GM23338 (cell line): ENCODE data around the gene AGAP1. TPM values are rescaled to one million over a fixed set of nuclear protein-coding genes. Genes with fewer than 3 reads are reported as not detected.

Experiments used
- ATAC-seq: fragments of 200-7000 bp; cut with Tn5 transposase; 3 replicates; pipeline ENCODE4 v1.9.1; 2020
- DNase-seq: peaks from one replicate; pipeline ENCODE4 v3.0.0-alpha.2; 2015; ENCODE audit warnings: low spot score
- H2AFZ ChIP-seq: fragments of 200-600 bp; sonication (generic); 2 replicates; pipeline ENCODE4 v1.8.0; 2016; ENCODE audit warnings: antibody characterized with exemption, mild to moderate bottlenecking, moderate library complexity
- H3F3A ChIP-seq: fragments of 200-600 bp; sonication (generic); replicated peaks from 2 replicates; pipeline ENCODE4 v1.8.0; 2017; ENCODE audit warnings: antibody characterized with exemption, mixed run types, low read depth
- H3K27ac ChIP-seq: fragments of 200-600 bp; sonication (generic); 2 replicates; pipeline ENCODE4 v1.6.1; 2016; ENCODE audit warnings: low read depth
- H3K27me3 ChIP-seq: fragments of 200-600 bp; sonication (generic); 2 replicates; pipeline ENCODE4 v1.8.0; 2016; ENCODE audit warnings: mild to moderate bottlenecking, mixed run types, moderate library complexity; ENCODE audit not compliant: insufficient read depth
- H3K36me3 ChIP-seq: fragments of 200-600 bp; sonication (generic); 2 replicates; pipeline ENCODE4 v1.8.0; 2016; ENCODE audit warnings: mild to moderate bottlenecking; ENCODE audit not compliant: insufficient read depth
- H3K4me1 ChIP-seq: fragments of 200-600 bp; sonication (generic); 2 replicates; pipeline ENCODE4 v1.8.0; 2016; ENCODE audit warnings: mild to moderate bottlenecking, moderate library complexity; ENCODE audit not compliant: insufficient read depth
- H3K4me2 ChIP-seq: fragments of 200-600 bp; sonication (generic); 2 replicates; pipeline ENCODE4 v1.7.1; 2017; ENCODE audit warnings: mixed run types
- H3K4me3 ChIP-seq: fragments of 200-600 bp; sonication (generic); 2 replicates; pipeline ENCODE4 v1.6.1; 2016; ENCODE audit warnings: mixed run types
- H3K79me2 ChIP-seq: fragments of 200-600 bp; sonication (generic); replicated peaks from 2 replicates; pipeline ENCODE4 v1.8.0; 2017; ENCODE audit warnings: mild to moderate bottlenecking; ENCODE audit not compliant: insufficient read depth
- H3K9me2 ChIP-seq: fragments of 200-600 bp; sonication (generic); 2 replicates; pipeline ENCODE4 v1.8.0; 2017; ENCODE audit not compliant: insufficient read depth
- H4K20me1 ChIP-seq: fragments of 200-600 bp; sonication (generic); replicated peaks from 2 replicates; pipeline ENCODE4 v1.8.0; 2017; ENCODE audit warnings: mild to moderate bottlenecking; ENCODE audit not compliant: insufficient read depth
- H3K27ac Mint-ChIP-seq: 2 replicates; pipeline ENCODE4 v1.8.0; 2020; ENCODE audit warnings: inconsistent platforms, mild to moderate bottlenecking, moderate library complexity, mixed read lengths
- H3K27me3 Mint-ChIP-seq: 3 replicates; pipeline ENCODE4 v1.8.0; 2022; ENCODE audit warnings: low read depth, mild to moderate bottlenecking, moderate library complexity, mixed read lengths, inconsistent platforms; ENCODE audit not compliant: insufficient read depth, poor library complexity
- H3K36me3 Mint-ChIP-seq: 3 replicates; pipeline ENCODE4 v1.8.0; 2021; ENCODE audit warnings: low read depth, mild to moderate bottlenecking, inconsistent platforms, moderate library complexity, mixed read lengths
- H3K4me1 Mint-ChIP-seq: 3 replicates; pipeline ENCODE4 v1.8.0; 2020; ENCODE audit warnings: mild to moderate bottlenecking, inconsistent platforms, mixed read lengths
- H3K4me3 Mint-ChIP-seq: 3 replicates; pipeline ENCODE4 v1.8.0; 2021; ENCODE audit warnings: moderate library complexity, mild to moderate bottlenecking, inconsistent platforms, mixed read lengths
- H3K9me3 Mint-ChIP-seq: 3 replicates; pipeline ENCODE4 v1.8.0; 2020; ENCODE audit warnings: moderate library complexity, mild to moderate bottlenecking, inconsistent platforms, mixed read lengths
- JUNB ChIP-seq: IDR thresholded peaks from one replicate; pipeline ENCODE4 v1.6.1; 2016; ENCODE audit warnings: antibody characterized with exemption; ENCODE audit not compliant: unreplicated experiment
- NANOG ChIP-seq: IDR thresholded peaks from 2 replicates; pipeline ENCODE4 v1.6.1; 2016; ENCODE audit warnings: antibody characterized with exemption, borderline replicate concordance
- ZNF114 ChIP-seq: fragments of 250-450 bp; sonication (Bioruptor Pico); IDR thresholded peaks from 2 replicates; pipeline ENCODE4 v1.5.0; 2020; ENCODE audit warnings: mild to moderate bottlenecking, moderate library complexity
- polyA plus RNA-seq: library from polyadenylated mRNA; unstranded; fragments of >200 nt; fragmentation: Nextera tagmentation; extraction: Ambion mirVana; gene quantifications from 2 replicates; pipeline ENCODE4 v1.2.1, GENCODE V29; 2016
- total RNA-seq: library from RNA; depleted of rRNA; stranded (reverse); fragments of >200 nt; shearing (Covaris generic); gene quantifications from 2 replicates; pipeline ENCODE4 v1.2.3, GENCODE V29; 2014
- TF ChIP-seq, protein P1 (sequence below): IDR thresholded peaks from one replicate; pipeline ENCODE4 v1.6.1; 2018; ENCODE audit warnings: antibody characterized with exemption; ENCODE audit not compliant: unreplicated experiment
- TF ChIP-seq, protein P2 (sequence below): fragments of 250-450 bp; sonication (Bioruptor Pico); IDR thresholded peaks from 2 replicates; pipeline ENCODE4 v1.5.0; 2020; ENCODE audit warnings: mild to moderate bottlenecking, moderate library complexity

The AGAP1 gene
- total and polyA plus RNA-seq, 2 experiments from 2014 or later: 13.3 to 27.9 TPM

GRCh38 chr2:235674812-235675211 is 181.0 kb downstream of the AGAP1 start:
- peaks cover 85% of the 10 kb centered on the region for H3K79me2 ChIP-seq

More at GRCh38 chr2:235674812-235675211, 181.0 kb downstream of the AGAP1 start:
- Histone ChIP-seq H2AFZ (no peak overlapping the region), H3K27ac (no peak overlapping the region), H3K27me3 (peaks cover 27% of the 10 kb centered on the region), H3F3A (no peaks in the 10 kb centered on the region), H3K4me2 (no peak overlapping the region), H3K9me2 (no peaks in the 10 kb centered on the region), H3K4me3 (no peak overlapping the region), H3K4me1 (peaks cover 17% of the 10 kb centered on the region), H3K36me3 (no peaks in the 10 kb centered on the region), H4K20me1 (peaks cover 69% of the 10 kb centered on the region)
- Mint-ChIP-seq H3K9me3 (no peaks in the 10 kb centered on the region), H3K4me3 (no peak overlapping the region), H3K27me3 (peaks cover 5% of the 10 kb centered on the region), H3K36me3 (no peaks in the 10 kb centered on the region; the same call in 2 of the 3 replicates), H3K4me1 (peaks cover 34% of the 10 kb centered on the region), H3K27ac (no peak overlapping the region)
- ATAC-seq (no peak), DNase-seq (no peak)
- TF ChIP-seq, protein P1, sequence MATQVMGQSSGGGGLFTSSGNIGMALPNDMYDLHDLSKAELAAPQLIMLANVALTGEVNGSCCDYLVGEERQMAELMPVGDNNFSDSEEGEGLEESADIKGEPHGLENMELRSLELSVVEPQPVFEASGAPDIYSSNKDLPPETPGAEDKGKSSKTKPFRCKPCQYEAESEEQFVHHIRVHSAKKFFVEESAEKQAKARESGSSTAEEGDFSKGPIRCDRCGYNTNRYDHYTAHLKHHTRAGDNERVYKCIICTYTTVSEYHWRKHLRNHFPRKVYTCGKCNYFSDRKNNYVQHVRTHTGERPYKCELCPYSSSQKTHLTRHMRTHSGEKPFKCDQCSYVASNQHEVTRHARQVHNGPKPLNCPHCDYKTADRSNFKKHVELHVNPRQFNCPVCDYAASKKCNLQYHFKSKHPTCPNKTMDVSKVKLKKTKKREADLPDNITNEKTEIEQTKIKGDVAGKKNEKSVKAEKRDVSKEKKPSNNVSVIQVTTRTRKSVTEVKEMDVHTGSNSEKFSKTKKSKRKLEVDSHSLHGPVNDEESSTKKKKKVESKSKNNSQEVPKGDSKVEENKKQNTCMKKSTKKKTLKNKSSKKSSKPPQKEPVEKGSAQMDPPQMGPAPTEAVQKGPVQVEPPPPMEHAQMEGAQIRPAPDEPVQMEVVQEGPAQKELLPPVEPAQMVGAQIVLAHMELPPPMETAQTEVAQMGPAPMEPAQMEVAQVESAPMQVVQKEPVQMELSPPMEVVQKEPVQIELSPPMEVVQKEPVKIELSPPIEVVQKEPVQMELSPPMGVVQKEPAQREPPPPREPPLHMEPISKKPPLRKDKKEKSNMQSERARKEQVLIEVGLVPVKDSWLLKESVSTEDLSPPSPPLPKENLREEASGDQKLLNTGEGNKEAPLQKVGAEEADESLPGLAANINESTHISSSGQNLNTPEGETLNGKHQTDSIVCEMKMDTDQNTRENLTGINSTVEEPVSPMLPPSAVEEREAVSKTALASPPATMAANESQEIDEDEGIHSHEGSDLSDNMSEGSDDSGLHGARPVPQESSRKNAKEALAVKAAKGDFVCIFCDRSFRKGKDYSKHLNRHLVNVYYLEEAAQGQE: no peak
- TF ChIP-seq JUNB: no peak
- TF ChIP-seq, protein P2, sequence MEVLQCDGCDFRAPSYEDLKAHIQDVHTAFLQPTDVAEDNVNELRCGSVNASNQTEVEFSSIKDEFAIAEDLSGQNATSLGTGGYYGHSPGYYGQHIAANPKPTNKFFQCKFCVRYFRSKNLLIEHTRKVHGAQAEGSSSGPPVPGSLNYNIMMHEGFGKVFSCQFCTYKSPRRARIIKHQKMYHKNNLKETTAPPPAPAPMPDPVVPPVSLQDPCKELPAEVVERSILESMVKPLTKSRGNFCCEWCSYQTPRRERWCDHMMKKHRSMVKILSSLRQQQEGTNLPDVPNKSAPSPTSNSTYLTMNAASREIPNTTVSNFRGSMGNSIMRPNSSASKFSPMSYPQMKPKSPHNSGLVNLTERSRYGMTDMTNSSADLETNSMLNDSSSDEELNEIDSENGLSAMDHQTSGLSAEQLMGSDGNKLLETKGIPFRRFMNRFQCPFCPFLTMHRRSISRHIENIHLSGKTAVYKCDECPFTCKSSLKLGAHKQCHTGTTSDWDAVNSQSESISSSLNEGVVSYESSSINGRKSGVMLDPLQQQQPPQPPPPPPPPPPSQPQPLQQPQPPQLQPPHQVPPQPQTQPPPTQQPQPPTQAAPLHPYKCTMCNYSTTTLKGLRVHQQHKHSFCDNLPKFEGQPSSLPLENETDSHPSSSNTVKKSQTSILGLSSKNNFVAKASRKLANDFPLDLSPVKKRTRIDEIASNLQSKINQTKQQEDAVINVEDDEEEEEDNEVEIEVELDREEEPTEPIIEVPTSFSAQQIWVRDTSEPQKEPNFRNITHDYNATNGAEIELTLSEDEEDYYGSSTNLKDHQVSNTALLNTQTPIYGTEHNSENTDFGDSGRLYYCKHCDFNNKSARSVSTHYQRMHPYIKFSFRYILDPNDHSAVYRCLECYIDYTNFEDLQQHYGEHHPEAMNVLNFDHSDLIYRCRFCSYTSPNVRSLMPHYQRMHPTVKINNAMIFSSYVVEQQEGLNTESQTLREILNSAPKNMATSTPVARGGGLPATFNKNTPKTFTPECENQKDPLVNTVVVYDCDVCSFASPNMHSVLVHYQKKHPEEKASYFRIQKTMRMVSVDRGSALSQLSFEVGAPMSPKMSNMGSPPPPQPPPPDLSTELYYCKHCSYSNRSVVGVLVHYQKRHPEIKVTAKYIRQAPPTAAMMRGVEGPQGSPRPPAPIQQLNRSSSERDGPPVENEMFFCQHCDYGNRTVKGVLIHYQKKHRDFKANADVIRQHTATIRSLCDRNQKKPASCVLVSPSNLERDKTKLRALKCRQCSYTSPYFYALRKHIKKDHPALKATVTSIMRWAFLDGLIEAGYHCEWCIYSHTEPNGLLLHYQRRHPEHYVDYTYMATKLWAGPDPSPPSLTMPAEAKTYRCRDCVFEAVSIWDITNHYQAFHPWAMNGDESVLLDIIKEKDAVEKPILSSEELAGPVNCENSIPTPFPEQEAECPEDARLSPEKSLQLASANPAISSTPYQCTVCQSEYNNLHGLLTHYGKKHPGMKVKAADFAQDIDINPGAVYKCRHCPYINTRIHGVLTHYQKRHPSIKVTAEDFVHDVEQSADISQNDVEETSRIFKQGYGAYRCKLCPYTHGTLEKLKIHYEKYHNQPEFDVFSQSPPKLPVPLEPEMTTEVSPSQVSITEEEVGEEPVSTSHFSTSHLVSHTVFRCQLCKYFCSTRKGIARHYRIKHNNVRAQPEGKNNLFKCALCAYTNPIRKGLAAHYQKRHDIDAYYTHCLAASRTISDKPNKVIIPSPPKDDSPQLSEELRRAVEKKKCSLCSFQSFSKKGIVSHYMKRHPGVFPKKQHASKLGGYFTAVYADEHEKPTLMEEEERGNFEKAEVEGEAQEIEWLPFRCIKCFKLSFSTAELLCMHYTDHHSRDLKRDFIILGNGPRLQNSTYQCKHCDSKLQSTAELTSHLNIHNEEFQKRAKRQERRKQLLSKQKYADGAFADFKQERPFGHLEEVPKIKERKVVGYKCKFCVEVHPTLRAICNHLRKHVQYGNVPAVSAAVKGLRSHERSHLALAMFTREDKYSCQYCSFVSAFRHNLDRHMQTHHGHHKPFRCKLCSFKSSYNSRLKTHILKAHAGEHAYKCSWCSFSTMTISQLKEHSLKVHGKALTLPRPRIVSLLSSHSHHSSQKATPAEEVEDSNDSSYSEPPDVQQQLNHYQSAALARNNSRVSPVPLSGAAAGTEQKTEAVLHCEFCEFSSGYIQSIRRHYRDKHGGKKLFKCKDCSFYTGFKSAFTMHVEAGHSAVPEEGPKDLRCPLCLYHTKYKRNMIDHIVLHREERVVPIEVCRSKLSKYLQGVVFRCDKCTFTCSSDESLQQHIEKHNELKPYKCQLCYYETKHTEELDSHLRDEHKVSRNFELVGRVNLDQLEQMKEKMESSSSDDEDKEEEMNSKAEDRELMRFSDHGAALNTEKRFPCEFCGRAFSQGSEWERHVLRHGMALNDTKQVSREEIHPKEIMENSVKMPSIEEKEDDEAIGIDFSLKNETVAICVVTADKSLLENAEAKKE (CRISPR knock-in tag): no peak
- no peak for TF ChIP-seq ZNF114 (CRISPR knock-in tag)
- no peak for TF ChIP-seq NANOG
